ENCODE results near the gene TSPAN9. TPM values are rescaled to one million over a fixed set of nuclear protein-coding genes. Genes with fewer than 3 reads are reported as not detected.

The TSPAN9 gene
- total and polyA plus RNA-seq, 2 experiments from 2014 or later, result 6.0 to 31.5 TPM

GRCh38 chr12:3190101-3190500, 112.9 kb downstream of the TSPAN9 start:
- Mint-ChIP-seq H3K4me3 (no peak overlapping the region), H3K4me1 (peaks cover 22% of the 10 kb centered on the region), H3K9me3 (no peaks in the 10 kb centered on the region), H3K36me3 (ENCODE audit: low read depth) (no peaks in the 10 kb centered on the region), H3K27ac (no peak overlapping the region), H3K27me3 (ENCODE audit: insufficient read depth, low read depth, poor library complexity) (peaks cover 8% of the 10 kb centered on the region)
- no peaks in the 10 kb centered on the region for H4K20me1 ChIP-seq (replicated peaks; ENCODE audit: insufficient read depth)
- no peaks in the 10 kb centered on the region for H3K79me2 ChIP-seq (replicated peaks; ENCODE audit: insufficient read depth)
- peaks cover 2% of the 10 kb centered on the region; the same call in 1 of the 2 replicates for H3K4me1 ChIP-seq (ENCODE audit: insufficient read depth)
- DNase-seq (ENCODE audit: low spot score) (no peak), ATAC-seq (no peak)
- H3K27ac ChIP-seq (ENCODE audit: low read depth), result no peak overlapping the region
- no peaks in the 10 kb centered on the region for H3K9me2 ChIP-seq (ENCODE audit: insufficient read depth)
- H3K36me3 ChIP-seq (ENCODE audit: insufficient read depth), result no peaks in the 10 kb centered on the region
- no peak overlapping the region for H2AFZ ChIP-seq
- H3K27me3 ChIP-seq (ENCODE audit: insufficient read depth), result no peaks in the 10 kb centered on the region
- TF ChIP-seq EZH2 (IDR thresholded peaks at IDR 0.05; ENCODE audit: low read depth, unreplicated experiment), result no peak
- TF ChIP-seq STAT1 (IDR thresholded peaks at IDR 0.05; ENCODE audit: unreplicated experiment), result no peak
- TF ChIP-seq ZNF114 (CRISPR knock-in tag; IDR thresholded peaks at IDR 0.05), result no peak
- no peak for TF ChIP-seq CREB1 (CRISPR knock-in tag; IDR thresholded peaks at IDR 0.05; ENCODE audit: low read depth)
- TF ChIP-seq REST (IDR thresholded peaks at IDR 0.05; ENCODE audit: unreplicated experiment), result no peak
- TF ChIP-seq NANOG (IDR thresholded peaks at IDR 0.05; ENCODE audit: borderline replicate concordance), result no peak
- no peak for TF ChIP-seq EZH2phosphoT487 (IDR thresholded peaks at IDR 0.05; ENCODE audit: unreplicated experiment)
- no peak for TF ChIP-seq ETS1 (IDR thresholded peaks at IDR 0.05)
- no peak for TF ChIP-seq ZNF462 (CRISPR knock-in tag; IDR thresholded peaks at IDR 0.05)
- TF ChIP-seq CTCF (conservative IDR thresholded peaks at IDR 0.05; ENCODE audit: low read depth in 2 of 2), result no peak
- no peak for TF ChIP-seq POLR2AphosphoS5 (IDR thresholded peaks at IDR 0.05; ENCODE audit: low read depth)
- no peak for TF ChIP-seq ZNF331 (CRISPR knock-in tag; IDR thresholded peaks at IDR 0.05; ENCODE audit: low read depth)
- TF ChIP-seq JUNB (IDR thresholded peaks at IDR 0.05; ENCODE audit: unreplicated experiment), result no peak
- no peak overlapping the region for H3K4me2 ChIP-seq
- H3F3A ChIP-seq (replicated peaks; ENCODE audit: low read depth), result no peaks in the 10 kb centered on the region
- H3K4me3 ChIP-seq, result no peak overlapping the region
